ENCODE measurements around the gene NDNF. TPM values are rescaled to one million over a fixed set of nuclear protein-coding genes. Genes with fewer than 3 reads are reported as not detected.

NDNF gene
- total RNA-seq, 1 experiment from 2014 or later: 0.22 TPM

GRCh38 chr4:121030711-121031110 is 41.6 kb downstream of the NDNF start:
- Histone ChIP-seq H2AFZ (ENCODE audit: low read depth, low read length, poor library complexity, severe bottlenecking) (no peak overlapping the region), H3K9me3 (ENCODE audit: control insufficient read depth in 1 of 2, insufficient read depth in 1 of 2, low read depth in 1 of 2, low read length in 2 of 2) (no peaks in the 10 kb centered on the region), H3K9ac (ENCODE audit: low read length) (no peak overlapping the region), H3K79me2 (ENCODE audit: insufficient read depth, low read length) (no peaks in the 10 kb centered on the region), H3K27me3 (ENCODE audit: insufficient read depth, low read length) (no peaks in the 10 kb centered on the region), H3K4me1 (ENCODE audit: control insufficient read depth in 1 of 2, insufficient read depth in 2 of 2, low read length in 2 of 2) (no peaks in the 10 kb centered on the region), H3K27ac (ENCODE audit: low read depth, low read length) (no peak overlapping the region), H4K20me1 (ENCODE audit: insufficient read depth) (no peaks in the 10 kb centered on the region), H3K4me3 (replicated peaks in 1 of 2; ENCODE audit: low read depth in 1 of 2, low read length in 2 of 2) (no peak overlapping the region), H3K9me2 (ENCODE audit: insufficient read depth) (0 out of 2 replicates have a peak, but pooled peaks cover 3% of the 10 kb centered on the region), H3K36me3 (ENCODE audit: control insufficient read depth in 1 of 2, insufficient read depth in 2 of 2, low read length in 2 of 2) (no peaks in the 10 kb centered on the region), H3K4me2 (ENCODE audit: low read length) (no peak overlapping the region)
- BruUV-seq (replicated peaks): no TSS peak
- TF ChIP-seq ZFX (IDR thresholded peaks at IDR 0.05) (no peak), FOSL1 (IDR thresholded peaks at IDR 0.05; ENCODE audit: low read depth) (no peak), MAX (IDR thresholded peaks at IDR 0.05) (no peak), JUND (IDR thresholded peaks at IDR 0.05) (no peak), EZH2phosphoT487 (IDR thresholded peaks at IDR 0.05; ENCODE audit: borderline replicate concordance) (no peak), ELF1 (IDR thresholded peaks at IDR 0.05; ENCODE audit: borderline replicate concordance, low read depth) (no peak), POLR2A (IDR thresholded peaks at IDR 0.05; ENCODE audit: borderline replicate concordance, extremely low read depth, insufficient read depth, insufficient read length) (no peak), CBX3 (IDR thresholded peaks at IDR 0.05; ENCODE audit: low read depth) (no peak), CEBPB (IDR thresholded peaks at IDR 0.05; ENCODE audit: low read depth) (no peak), CTCF (IDR thresholded peaks at IDR 0.05 in 2 of 3, conservative IDR thresholded peaks at IDR 0.05 in 1 of 3; ENCODE audit: borderline replicate concordance in 1 of 3, insufficient read depth in 1 of 3, low read depth in 2 of 3, low read length in 2 of 3) (no peak)
- POLR2A ChIA-PET: no interaction called here
- CTCF ChIA-PET: no interaction called here
- intact Hi-C loops (cut with micrococcal nuclease): no loop called here
- ATAC-seq (no peak), DNase-seq (ENCODE audit: low read depth, low spot score) (no peak)
- RAD21 ChIA-PET (ENCODE audit: low non-redundant PET in 1 of 2, low total read pairs in 2 of 2, uncharacterized antibody in 2 of 2, unreplicated experiment in 2 of 2): no interaction called here

- H3K9ac ChIP-seq (ENCODE audit: low read length): no peak overlapping the region
- no peaks in the 10 kb centered on the region for H3K9me3 ChIP-seq (ENCODE audit: control insufficient read depth in 1 of 2, insufficient read depth in 1 of 2, low read depth in 1 of 2, low read length in 2 of 2)
- intact Hi-C loops (cut with micrococcal nuclease): no loop called here
- ChIA-PET RAD21 (ENCODE audit: low non-redundant PET in 1 of 2, low total read pairs in 2 of 2, uncharacterized antibody in 2 of 2, unreplicated experiment in 2 of 2) (no interaction called here), POLR2A (no interaction called here), CTCF (no interaction called here)
- BruUV-seq (replicated peaks): no TSS peak
- DNase-seq (ENCODE audit: low read depth, low spot score) (no peak), ATAC-seq (no peak)
- no peaks in the 10 kb centered on the region for H4K20me1 ChIP-seq (ENCODE audit: insufficient read depth)
- 0 out of 2 replicates have a peak, but pooled peaks cover 3% of the 10 kb centered on the region for H3K9me2 ChIP-seq (ENCODE audit: insufficient read depth)
- no peak overlapping the region for H3K4me3 ChIP-seq (replicated peaks in 1 of 2; ENCODE audit: low read depth in 1 of 2, low read length in 2 of 2)
- H3K27ac ChIP-seq (ENCODE audit: low read depth, low read length): no peak overlapping the region
- no peaks in the 10 kb centered on the region for H3K79me2 ChIP-seq (ENCODE audit: insufficient read depth, low read length)
- no peaks in the 10 kb centered on the region for H3K36me3 ChIP-seq (ENCODE audit: control insufficient read depth in 1 of 2, insufficient read depth in 2 of 2, low read length in 2 of 2)
- no peak overlapping the region for H3K4me2 ChIP-seq (ENCODE audit: low read length)
- H3K27me3 ChIP-seq (ENCODE audit: insufficient read depth, low read length): no peaks in the 10 kb centered on the region
- H2AFZ ChIP-seq (ENCODE audit: low read depth, low read length, poor library complexity, severe bottlenecking): no peak overlapping the region
- no peaks in the 10 kb centered on the region for H3K4me1 ChIP-seq (ENCODE audit: control insufficient read depth in 1 of 2, insufficient read depth in 2 of 2, low read length in 2 of 2)
- TF ChIP-seq RAD21 (IDR thresholded peaks at IDR 0.05; ENCODE audit: low read depth): no peak
- TF ChIP-seq POLR2AphosphoS5 (IDR thresholded peaks at IDR 0.05; ENCODE audit: low read depth, low read length): no peak
- TF ChIP-seq POLR2A (IDR thresholded peaks at IDR 0.05; ENCODE audit: borderline replicate concordance, extremely low read depth, insufficient read depth, insufficient read length): no peak
- no peak for TF ChIP-seq CBX3 (IDR thresholded peaks at IDR 0.05; ENCODE audit: low read depth)
- TF ChIP-seq SIN3A (IDR thresholded peaks at IDR 0.05; ENCODE audit: low read depth): no peak
- TF ChIP-seq SRF (IDR thresholded peaks at IDR 0.05; ENCODE audit: low read depth): no peak
- TF ChIP-seq TCF7L2 (IDR thresholded peaks at IDR 0.05; ENCODE audit: borderline replicate concordance, extremely low read depth, insufficient read depth, insufficient read length): no peak
- no peak for TF ChIP-seq ELF1 (IDR thresholded peaks at IDR 0.05; ENCODE audit: borderline replicate concordance, low read depth)
- no peak for TF ChIP-seq CEBPB (IDR thresholded peaks at IDR 0.05; ENCODE audit: low read depth)
- no peak for TF ChIP-seq JUND (IDR thresholded peaks at IDR 0.05)
- no peak for TF ChIP-seq MAX (IDR thresholded peaks at IDR 0.05)
- no peak for TF ChIP-seq FOSL1 (IDR thresholded peaks at IDR 0.05; ENCODE audit: low read depth)
- no peak for TF ChIP-seq CTCF (IDR thresholded peaks at IDR 0.05 in 2 of 3, conservative IDR thresholded peaks at IDR 0.05 in 1 of 3; ENCODE audit: borderline replicate concordance in 1 of 3, insufficient read depth in 1 of 3, low read depth in 2 of 3, low read length in 2 of 3)
- no peak for TF ChIP-seq EZH2phosphoT487 (IDR thresholded peaks at IDR 0.05; ENCODE audit: borderline replicate concordance)
- no peak for TF ChIP-seq ZNF274 (IDR thresholded peaks at IDR 0.05; ENCODE audit: low read depth, low read length)
These were observed 42.2 kb downstream of the NDNF start for GRCh38 chr4:121030131-121030530.

Data from HCT116 (cell line).